Epidermal melanocyte (primary cell): ENCODE results near the gene WRNIP1.
"Not testable (repeated sequence)": the region's sequence is repeated elsewhere in the genome, so short reads cannot be mapped to it uniquely, and the experiment has no call there.

Experiments used
- DNase-seq: peaks from one replicate; pipeline ENCODE4 v3.0.0; 2011; ENCODE audit warnings: low spot score; ENCODE audit not compliant: insufficient read length

The WRNIP1 gene

DNA sequence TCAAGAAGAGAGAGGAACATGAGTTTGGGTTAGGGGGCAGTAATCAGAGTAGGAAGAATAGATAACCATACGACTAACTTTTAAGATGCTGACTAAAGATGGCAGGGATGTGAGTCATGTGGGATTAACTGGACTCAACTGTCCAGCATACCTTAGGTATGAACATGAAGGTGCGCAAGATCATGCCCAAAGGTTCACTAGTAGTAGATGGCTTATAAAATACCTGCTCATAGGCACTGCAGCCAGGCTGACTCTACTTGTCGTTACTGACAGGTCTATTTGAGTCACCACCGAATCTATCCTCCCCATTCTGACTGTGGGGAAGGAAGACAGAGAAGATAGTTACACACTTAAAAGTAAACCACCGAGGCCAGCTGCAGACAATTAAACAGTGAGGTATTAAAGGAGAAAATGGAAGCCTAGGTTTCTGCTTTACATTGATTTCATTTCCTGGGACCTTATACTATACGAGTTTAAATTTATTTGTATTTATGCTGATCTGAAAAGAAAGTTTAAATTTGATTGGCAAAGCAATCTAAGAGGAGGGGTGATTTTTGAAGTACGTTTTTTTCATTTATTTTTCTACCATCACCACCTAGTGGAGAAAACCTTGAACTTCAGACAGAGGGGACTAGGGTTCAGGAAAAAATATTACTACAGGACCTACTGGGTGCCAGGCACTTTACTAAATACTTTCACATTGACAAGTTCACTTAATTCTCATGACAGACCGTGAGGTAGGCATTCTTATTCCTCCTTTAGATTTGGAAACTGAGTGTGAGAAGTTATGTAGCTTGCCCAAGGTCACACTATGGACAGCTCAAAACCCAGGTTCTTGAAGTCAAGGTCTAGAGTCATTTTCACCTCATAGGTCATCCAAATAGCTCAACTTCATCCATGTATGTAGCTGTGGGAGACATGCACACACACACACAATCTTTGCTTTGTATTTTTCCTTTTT is 4.0 kb upstream of the WRNIP1 start:
- DNase-seq, result no peak

GRCh38 chr6:2762868-2763267 is 2.3 kb upstream of the WRNIP1 start:
- not testable (repeated sequence) for DNase-seq

DNA sequence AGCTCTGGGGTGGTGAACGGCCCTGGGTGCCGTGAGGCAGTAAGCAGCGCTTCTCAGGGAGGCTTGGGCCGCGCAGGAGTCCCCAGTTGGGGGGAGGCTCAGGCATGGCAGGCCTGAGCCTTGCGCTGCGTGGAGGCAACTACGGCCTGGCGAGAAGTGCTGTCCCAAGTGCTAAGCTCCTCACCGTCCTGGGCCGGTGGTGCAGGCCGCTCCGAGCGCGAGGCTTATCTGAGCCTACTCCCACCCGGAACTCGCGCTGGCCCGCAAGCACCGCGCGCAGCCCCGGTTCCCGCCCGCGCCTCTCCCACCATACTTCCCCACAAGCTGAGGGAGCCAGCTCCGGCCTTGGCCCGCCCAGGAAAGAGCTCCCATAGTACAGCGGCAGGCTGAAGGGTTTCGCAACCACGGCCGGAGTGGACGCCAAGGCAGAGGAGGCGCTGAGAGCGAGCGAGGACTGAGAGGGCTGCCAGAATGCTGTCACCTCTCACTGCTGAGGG is 1.8 kb upstream of the WRNIP1 start:
- DNase-seq, result no peak

DNA sequence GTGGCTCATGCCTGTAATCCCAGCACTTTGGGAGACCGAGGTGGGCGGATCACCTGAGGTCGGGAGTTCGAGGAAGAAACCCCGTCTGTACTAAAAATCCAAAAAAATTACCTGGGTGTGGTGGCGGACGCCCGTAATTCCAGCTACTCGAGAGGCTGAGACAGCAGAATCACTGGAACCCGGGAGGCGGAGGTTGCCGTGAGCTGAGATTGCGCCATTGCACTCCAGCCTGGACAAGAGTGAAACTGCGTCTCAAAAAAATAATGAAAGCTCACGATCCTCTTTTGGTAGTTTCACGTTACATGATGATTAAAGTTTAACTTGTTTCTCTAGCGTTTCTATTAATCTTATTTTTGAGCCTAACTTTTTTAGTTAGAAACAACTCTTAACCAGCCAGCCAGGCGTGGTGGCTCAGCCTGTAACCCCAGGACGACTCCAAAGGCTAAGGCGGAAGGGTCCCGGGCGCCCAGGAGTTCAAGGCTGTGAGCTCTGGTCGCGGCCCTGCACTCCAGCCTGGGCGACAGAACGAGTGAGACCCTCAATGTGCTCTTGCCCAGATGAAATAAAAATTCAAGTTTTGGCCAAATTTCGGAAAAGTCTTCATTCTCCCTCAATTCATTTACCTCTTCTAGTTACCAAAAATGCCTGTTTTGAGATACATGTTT is 1.2 kb upstream of the WRNIP1 start:
- DNase-seq, result no peak

DNA sequence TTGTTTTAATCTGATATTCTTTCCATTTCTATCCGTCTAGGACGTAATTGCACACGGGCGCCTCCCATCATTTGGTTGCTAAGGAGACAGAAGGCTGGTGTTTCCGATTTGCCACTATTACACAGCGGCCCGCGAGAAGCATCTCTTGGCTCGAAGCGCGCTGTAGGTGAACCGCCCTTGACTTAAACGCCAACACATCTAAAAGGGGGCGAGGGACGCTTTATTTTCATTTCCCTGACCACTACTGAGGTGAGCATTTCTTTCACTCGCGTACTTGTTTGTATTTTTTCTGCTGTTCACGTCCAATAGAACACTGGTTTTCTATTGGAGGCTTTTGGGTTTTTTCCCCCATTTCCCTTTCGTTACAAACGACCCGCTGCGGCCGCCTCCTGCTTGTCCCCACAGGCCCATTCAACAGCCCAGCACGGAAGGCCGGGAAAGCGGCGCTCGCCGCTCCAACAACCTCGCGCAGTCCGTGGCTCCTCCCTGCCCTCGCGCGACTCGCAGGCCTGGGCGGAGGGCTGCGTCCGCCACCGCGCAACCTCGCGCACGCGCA is 505 bp upstream of the WRNIP1 start:
- DNase-seq, result peak; percentile 48

- DNase-seq, result peak; percentile 19
Observed at GRCh38 chr6:2765896-2766766, 938 bp downstream of the WRNIP1 start.

GRCh38 chr6:2766767-2767656 is 1.8 kb downstream of the WRNIP1 start:
- DNase-seq, result no peak

- no peak for DNase-seq
Observed at GRCh38 chr6:2767657-2768524, 2.7 kb downstream of the WRNIP1 start.

DNA sequence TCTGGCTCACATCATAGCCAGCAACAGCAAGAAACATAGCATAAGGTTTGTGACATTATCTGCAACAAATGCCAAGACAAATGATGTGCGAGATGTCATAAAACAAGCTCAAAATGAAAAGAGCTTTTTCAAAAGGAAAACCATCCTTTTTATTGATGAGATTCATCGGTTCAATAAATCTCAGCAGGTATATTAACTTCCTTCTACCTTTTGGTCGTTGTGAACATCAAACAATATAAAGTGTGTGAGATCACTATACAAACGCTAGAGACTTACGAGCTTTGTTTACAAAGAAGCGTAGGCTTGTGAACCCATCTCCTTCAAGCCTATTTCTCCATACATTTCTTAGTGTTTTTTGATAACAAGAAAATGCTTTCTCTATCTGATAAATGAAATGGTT is 3.5 kb downstream of the WRNIP1 start:
- DNase-seq, result no peak

- no peak for DNase-seq
Observed at GRCh38 chr6:2770171-2770570, 5.0 kb downstream of the WRNIP1 start.

GRCh38 chr6:2771079-2771478 is 5.9 kb downstream of the WRNIP1 start:
- no peak for DNase-seq

GRCh38 chr6:2772840-2773239 is 7.6 kb downstream of the WRNIP1 start:
- no peak for DNase-seq

- no peak for DNase-seq
Observed at GRCh38 chr6:2773449-2773848, 8.3 kb downstream of the WRNIP1 start.

DNA sequence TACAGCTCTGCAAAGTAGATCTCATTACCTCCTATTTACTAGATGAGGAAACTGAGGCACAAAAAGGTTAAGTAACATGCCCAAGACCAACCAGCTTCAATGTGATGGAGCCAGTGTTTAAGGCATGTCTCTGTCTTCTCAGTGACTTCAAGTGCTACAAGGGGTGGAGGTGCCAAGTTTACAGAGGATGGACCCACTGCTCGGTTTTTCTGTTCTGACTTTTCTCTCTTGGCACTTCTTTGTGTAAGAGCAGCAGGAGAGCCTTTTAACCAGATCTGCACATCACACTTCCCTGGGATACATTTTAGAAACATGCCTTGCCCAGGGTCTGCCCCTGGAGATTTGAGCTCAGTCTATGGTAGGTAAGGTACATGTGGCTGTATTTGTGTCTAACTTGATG is 9.8 kb downstream of the WRNIP1 start:
- no peak for DNase-seq

DNA sequence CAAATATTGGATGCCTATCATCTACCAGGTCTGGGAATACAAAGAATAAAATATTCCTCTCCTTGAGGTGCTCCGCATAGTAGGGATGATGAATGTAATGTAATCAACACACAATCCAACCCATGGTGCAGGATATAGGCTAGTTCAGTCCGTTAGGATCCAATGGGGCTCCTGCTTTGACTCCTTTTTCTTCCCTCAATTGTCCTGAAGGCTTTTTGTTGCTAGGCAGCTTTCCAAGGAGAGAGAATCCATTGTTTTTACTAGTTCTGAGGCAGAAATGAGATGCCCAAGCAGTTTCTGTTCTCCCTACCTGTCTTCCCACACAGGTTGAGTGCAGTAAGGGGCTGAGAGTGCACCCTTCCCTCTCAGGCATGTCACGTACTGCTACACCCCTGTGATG is 12.1 kb downstream of the WRNIP1 start:
- DNase-seq, result no peak

GRCh38 chr6:2780102-2780737 is 15.0 kb downstream of the WRNIP1 start:
- no peak for DNase-seq

DNA sequence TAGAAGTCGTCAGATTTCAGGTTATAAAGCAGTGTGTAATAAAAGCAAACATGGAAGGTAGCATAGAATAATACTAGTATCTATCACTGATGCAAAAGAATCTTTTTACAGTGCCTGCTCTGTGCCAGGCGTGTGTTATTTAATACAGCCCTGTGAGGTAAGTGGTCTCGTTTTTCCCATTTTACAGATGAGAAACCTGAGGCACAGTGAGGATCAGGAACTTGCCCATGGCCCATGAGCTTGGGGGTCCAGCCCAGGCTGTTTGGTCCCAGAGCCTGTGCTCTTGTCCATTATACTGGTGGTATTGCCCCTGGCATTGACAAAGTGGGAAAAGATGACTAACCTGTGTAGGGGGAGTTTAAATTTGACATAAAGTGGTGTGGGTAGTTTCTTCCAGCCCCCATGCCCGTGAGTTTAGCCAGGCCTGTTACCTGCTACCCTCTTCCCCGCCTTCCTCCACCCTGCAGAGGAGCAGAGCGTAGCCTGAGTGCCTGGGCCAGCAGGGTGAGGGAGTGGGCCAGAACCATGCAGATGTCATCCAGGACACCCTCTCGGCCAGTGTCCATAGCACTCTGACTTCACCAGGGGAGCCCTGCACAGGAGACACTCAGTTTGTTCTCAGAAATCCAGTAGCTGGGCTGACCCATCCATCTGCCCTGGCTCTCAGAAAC is 16.6 kb downstream of the WRNIP1 start:
- no peak for DNase-seq

DNA sequence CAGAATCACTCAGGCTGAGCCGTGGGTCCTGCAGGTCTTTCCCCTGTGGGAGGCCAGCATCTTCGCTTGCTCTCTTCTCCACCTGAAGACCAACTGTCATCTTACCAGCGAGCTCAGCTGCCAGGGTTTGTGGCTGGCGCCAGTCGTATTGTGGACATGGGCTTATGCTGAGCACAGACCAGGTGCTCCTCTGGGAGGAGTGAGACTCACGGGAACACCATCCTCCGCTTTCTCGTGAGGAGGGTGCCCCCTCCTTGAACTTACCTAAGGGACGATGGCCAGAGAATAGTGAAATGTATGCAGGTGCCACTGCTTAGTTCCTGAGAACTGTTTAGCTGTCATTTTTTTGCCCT is 17.1 kb downstream of the WRNIP1 start:
- no peak for DNase-seq
